ENCODE measurements around the gene CDKL1.
A peak's percentile ranks its signal among the peaks of the same experiment; 100 is the strongest.

The CDKL1 gene

GRCh38 chr14:50308363-50308915 lies 88.2 kb downstream of the CDKL1 start:
- no peak for TF ChIP-seq TCF12 (IDR thresholded peaks at IDR 0.05; ENCODE audit: low read depth)

GRCh38 chr14:50303744-50304471 lies 92.8 kb downstream of the CDKL1 start:
- TF ChIP-seq MAX (IDR thresholded peaks at IDR 0.05) (no peak), TAF1 (IDR thresholded peaks at IDR 0.05; ENCODE audit: low read depth) (no peak), CREB1 (IDR thresholded peaks at IDR 0.05; ENCODE audit: low read depth) (no peak), TCF12 (IDR thresholded peaks at IDR 0.05; ENCODE audit: low read depth) (peak; percentile 46; the same call in 1 of the 2 replicates), CEBPB (IDR thresholded peaks at IDR 0.05) (peak; percentile 97), RAD21 (IDR thresholded peaks at IDR 0.05; ENCODE audit: low read depth) (no peak), ZBTB7A (IDR thresholded peaks at IDR 0.05; ENCODE audit: low read depth) (no peak), TEAD4 (IDR thresholded peaks at IDR 0.05) (peak; percentile 62), FOXM1 (IDR thresholded peaks at IDR 0.05; ENCODE audit: borderline replicate concordance, low read depth) (no peak)

GRCh38 chr14:50301914-50302313 lies 94.8 kb downstream of the CDKL1 start:
- TF ChIP-seq TCF12 (IDR thresholded peaks at IDR 0.05; ENCODE audit: low read depth) (no peak), USF1 (IDR thresholded peaks at IDR 0.05) (no peak), FOXM1 (IDR thresholded peaks at IDR 0.05; ENCODE audit: borderline replicate concordance, low read depth) (no peak), TEAD4 (IDR thresholded peaks at IDR 0.05) (no peak), EGR1 (IDR thresholded peaks at IDR 0.05) (no peak), NFIC (IDR thresholded peaks at IDR 0.05) (no peak), YY1 (IDR thresholded peaks at IDR 0.05; ENCODE audit: low read depth) (no peak), TAF1 (IDR thresholded peaks at IDR 0.05; ENCODE audit: low read depth) (no peak), MAX (IDR thresholded peaks at IDR 0.05) (no peak), ZBTB7A (IDR thresholded peaks at IDR 0.05; ENCODE audit: low read depth) (no peak), CEBPB (IDR thresholded peaks at IDR 0.05) (no peak), EP300 (IDR thresholded peaks at IDR 0.05; ENCODE audit: borderline replicate concordance) (no peak), CREB1 (IDR thresholded peaks at IDR 0.05; ENCODE audit: low read depth) (no peak), RAD21 (IDR thresholded peaks at IDR 0.05; ENCODE audit: low read depth) (no peak), REST (IDR thresholded peaks at IDR 0.05; ENCODE audit: low read depth) (no peak)

- no peak for TF ChIP-seq YY1 (IDR thresholded peaks at IDR 0.05; ENCODE audit: low read depth)
- no peak for TF ChIP-seq TCF12 (IDR thresholded peaks at IDR 0.05; ENCODE audit: low read depth)
- no peak for TF ChIP-seq CEBPB (IDR thresholded peaks at IDR 0.05)
- TF ChIP-seq NFIC (IDR thresholded peaks at IDR 0.05), result no peak
- no peak for TF ChIP-seq EP300 (IDR thresholded peaks at IDR 0.05; ENCODE audit: borderline replicate concordance)
These were observed 97.1 kb downstream of the CDKL1 start for GRCh38 chr14:50299585-50299984.

GRCh38 chr14:50290306-50290705 lies 106.4 kb downstream of the CDKL1 start:
- TF ChIP-seq RAD21 (IDR thresholded peaks at IDR 0.05; ENCODE audit: low read depth) (no peak), TCF12 (IDR thresholded peaks at IDR 0.05; ENCODE audit: low read depth) (no peak), EGR1 (IDR thresholded peaks at IDR 0.05) (no peak), TAF1 (IDR thresholded peaks at IDR 0.05; ENCODE audit: low read depth) (no peak), USF1 (IDR thresholded peaks at IDR 0.05) (no peak), TEAD4 (IDR thresholded peaks at IDR 0.05) (no peak), CEBPB (IDR thresholded peaks at IDR 0.05) (no peak), CREB1 (IDR thresholded peaks at IDR 0.05; ENCODE audit: low read depth) (no peak), YY1 (IDR thresholded peaks at IDR 0.05; ENCODE audit: low read depth) (no peak), MAX (IDR thresholded peaks at IDR 0.05) (no peak), ZBTB7A (IDR thresholded peaks at IDR 0.05; ENCODE audit: low read depth) (no peak), FOXM1 (IDR thresholded peaks at IDR 0.05; ENCODE audit: borderline replicate concordance, low read depth) (no peak), REST (IDR thresholded peaks at IDR 0.05; ENCODE audit: low read depth) (no peak), EP300 (IDR thresholded peaks at IDR 0.05; ENCODE audit: borderline replicate concordance) (no peak), NFIC (IDR thresholded peaks at IDR 0.05) (no peak)
